DND-41 (cell line): ENCODE measurements around the gene PPP1R16B.

Experiments
- ATAC-seq: fragments of 200-7000 bp; cut with Tn5 transposase; 3 replicates; pipeline ENCODE4 v1.9.1; 2021; ENCODE audit warnings: low read depth; ENCODE audit not compliant: insufficient read depth
- DNase-seq: peaks from one replicate; pipeline ENCODE4 v3.0.0-alpha.2; 2020
- H2AFZ ChIP-seq: 2 replicates; pipeline ENCODE4 v1.6.0; 2012; ENCODE audit warnings: low read depth, low read length
- H3K27ac ChIP-seq: 2 replicates; pipeline ENCODE4 v1.5.1; 2012; ENCODE audit warnings: low read length, inconsistent platforms
- H3K27me3 ChIP-seq: fragments of 200-600 bp; sonication (generic); 2 replicates; pipeline ENCODE4 v1.6.0; 2012; ENCODE audit warnings: low read length, mild to moderate bottlenecking, inconsistent platforms; ENCODE audit not compliant: insufficient read depth, poor library complexity
- H3K36me3 ChIP-seq: 2 replicates; pipeline ENCODE4 v1.5.1; 2012; ENCODE audit warnings: low read length, inconsistent platforms; ENCODE audit not compliant: insufficient read depth
- H3K4me1 ChIP-seq: 2 replicates; pipeline ENCODE4 v1.5.1; 2012; ENCODE audit warnings: mild to moderate bottlenecking, low read length; ENCODE audit not compliant: insufficient read depth
- H3K4me2 ChIP-seq: 2 replicates; pipeline ENCODE4 v1.6.0; 2012; ENCODE audit warnings: mild to moderate bottlenecking, moderate library complexity, low read length, inconsistent platforms; ENCODE audit not compliant: insufficient read depth
- H3K4me3 ChIP-seq, 2 experiments: fragments of 200-600 bp in 1 of 2; shearing (Covaris generic) in 1 of 2; 2 replicates each; pipeline ENCODE4 v1.5.1; 2012 to 2016; ENCODE audit warnings: inconsistent platforms in 2 of 2, low read length in 2 of 2, mild to moderate bottlenecking in 2 of 2, low read depth in 1 of 2, moderate library complexity in 1 of 2
- H3K79me2 ChIP-seq: 2 replicates; pipeline ENCODE4 v1.6.0; 2012; ENCODE audit warnings: low read length, inconsistent platforms; ENCODE audit not compliant: insufficient read depth
- H3K9ac ChIP-seq: 2 replicates; pipeline ENCODE4 v1.6.0; 2012; ENCODE audit warnings: low read depth, mild to moderate bottlenecking, inconsistent platforms, low read length, moderate library complexity
- H3K9me3 ChIP-seq: 2 replicates; pipeline ENCODE4 v1.5.1; 2012; ENCODE audit warnings: low read length, moderate library complexity, mild to moderate bottlenecking, inconsistent platforms; ENCODE audit not compliant: insufficient read depth, severe bottlenecking
- H4K20me1 ChIP-seq: 2 replicates; pipeline ENCODE4 v1.6.0; 2012; ENCODE audit warnings: low read length; ENCODE audit not compliant: insufficient read depth
- EZH2 ChIP-seq: IDR thresholded peaks from 3 replicates; pipeline ENCODE4 v1.6.1; 2012; ENCODE audit warnings: borderline replicate concordance, low read depth, mild to moderate bottlenecking, moderate library complexity, low read length, inconsistent platforms; ENCODE audit not compliant: severe bottlenecking
- TF ChIP-seq, protein P1 (sequence below): IDR thresholded peaks from 2 replicates; pipeline ENCODE4 v1.5.1; 2012; ENCODE audit warnings: borderline replicate concordance, low read length, moderate library complexity, mild to moderate bottlenecking; ENCODE audit not compliant: poor library complexity, severe bottlenecking; ENCODE audit errors: extremely low read depth

The PPP1R16B gene

DNA sequence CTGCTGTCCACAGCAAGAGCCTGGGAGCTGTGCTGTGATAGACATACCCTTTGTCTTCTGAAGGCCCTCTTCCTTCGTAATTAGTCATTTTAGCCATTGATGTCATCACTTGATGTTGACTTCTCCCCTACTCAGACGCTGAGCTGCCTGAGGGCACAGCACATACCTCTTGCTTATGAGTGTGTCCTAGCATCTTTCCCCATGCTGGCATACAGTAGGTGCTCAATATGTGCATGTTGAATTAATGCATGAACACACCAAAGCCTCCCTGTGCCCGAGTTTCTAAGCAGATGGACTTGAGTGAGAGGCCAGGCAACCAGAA, 85.0 kb downstream of the PPP1R16B start:
- TF ChIP-seq EZH2: no peak
- TF ChIP-seq, protein P1, sequence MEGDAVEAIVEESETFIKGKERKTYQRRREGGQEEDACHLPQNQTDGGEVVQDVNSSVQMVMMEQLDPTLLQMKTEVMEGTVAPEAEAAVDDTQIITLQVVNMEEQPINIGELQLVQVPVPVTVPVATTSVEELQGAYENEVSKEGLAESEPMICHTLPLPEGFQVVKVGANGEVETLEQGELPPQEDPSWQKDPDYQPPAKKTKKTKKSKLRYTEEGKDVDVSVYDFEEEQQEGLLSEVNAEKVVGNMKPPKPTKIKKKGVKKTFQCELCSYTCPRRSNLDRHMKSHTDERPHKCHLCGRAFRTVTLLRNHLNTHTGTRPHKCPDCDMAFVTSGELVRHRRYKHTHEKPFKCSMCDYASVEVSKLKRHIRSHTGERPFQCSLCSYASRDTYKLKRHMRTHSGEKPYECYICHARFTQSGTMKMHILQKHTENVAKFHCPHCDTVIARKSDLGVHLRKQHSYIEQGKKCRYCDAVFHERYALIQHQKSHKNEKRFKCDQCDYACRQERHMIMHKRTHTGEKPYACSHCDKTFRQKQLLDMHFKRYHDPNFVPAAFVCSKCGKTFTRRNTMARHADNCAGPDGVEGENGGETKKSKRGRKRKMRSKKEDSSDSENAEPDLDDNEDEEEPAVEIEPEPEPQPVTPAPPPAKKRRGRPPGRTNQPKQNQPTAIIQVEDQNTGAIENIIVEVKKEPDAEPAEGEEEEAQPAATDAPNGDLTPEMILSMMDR: no peak
- Histone ChIP-seq H3K4me3 (no peak overlapping the region), H3K36me3 (no peaks in the 10 kb centered on the region), H3K27ac (no peak overlapping the region), H3K79me2 (no peaks in the 10 kb centered on the region), H3K9ac (no peak overlapping the region), H3K9me3 (no peaks in the 10 kb centered on the region), H3K4me2 (no peak overlapping the region), H3K27me3 (no peaks in the 10 kb centered on the region), H2AFZ (no peak overlapping the region), H4K20me1 (peaks cover 4% of the 10 kb centered on the region; the same call in 1 of the 2 replicates), H3K4me1 (peaks cover 8% of the 10 kb centered on the region)
- DNase-seq: no peak
- ATAC-seq: no peak

DNA sequence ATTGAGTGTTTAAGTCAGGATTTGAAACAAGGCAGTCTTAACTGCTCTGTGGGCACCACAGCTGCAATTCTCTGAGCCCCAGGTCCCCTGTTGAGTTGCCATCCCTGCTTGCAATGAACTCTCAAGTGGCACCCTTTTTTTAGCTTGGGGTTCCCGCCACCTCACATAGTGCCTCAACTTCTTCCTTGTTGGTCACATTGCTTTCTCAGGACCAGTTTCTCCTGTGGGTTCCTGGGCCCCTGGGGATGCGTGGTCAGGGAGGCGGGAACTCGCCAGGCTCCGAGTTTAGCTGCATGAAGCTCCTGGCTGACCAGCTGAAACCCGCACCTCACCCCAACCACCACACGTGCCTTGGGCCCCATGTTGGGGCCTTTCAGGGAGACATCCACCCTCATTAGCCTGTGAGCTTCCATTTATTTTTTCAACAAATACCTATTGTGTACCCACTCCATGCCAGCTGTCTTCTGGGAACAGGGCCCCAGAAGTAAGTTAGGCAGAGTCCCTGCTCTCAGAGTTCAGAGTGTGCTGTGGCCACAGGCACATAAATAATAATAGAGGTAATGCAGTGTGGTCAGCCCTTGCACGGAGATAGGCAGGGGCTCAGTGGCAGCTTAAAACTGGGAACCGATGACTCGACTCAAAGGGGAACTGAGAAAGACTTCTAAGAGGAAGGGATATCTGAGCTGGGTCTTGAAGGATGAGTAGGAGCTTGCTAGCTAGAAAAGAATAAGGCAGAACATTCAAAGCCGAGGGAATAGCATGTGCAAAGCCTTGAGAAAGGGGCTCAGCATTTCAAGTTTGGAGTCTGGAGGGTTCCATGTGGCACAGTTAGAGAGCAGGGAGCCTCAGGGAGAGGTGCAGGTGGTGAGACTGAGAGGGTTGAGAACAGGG, 86.8 kb downstream of the PPP1R16B start:
- Histone ChIP-seq H3K27me3 (no peaks in the 10 kb centered on the region), H3K4me3 (no peak overlapping the region), H3K4me1 (peaks cover 8% of the 10 kb centered on the region), H2AFZ (no peak overlapping the region), H3K27ac (no peak overlapping the region), H3K79me2 (no peaks in the 10 kb centered on the region), H4K20me1 (peaks cover 4% of the 10 kb centered on the region; the same call in 1 of the 2 replicates), H3K36me3 (no peaks in the 10 kb centered on the region), H3K9me3 (no peaks in the 10 kb centered on the region), H3K4me2 (no peak overlapping the region), H3K9ac (no peak overlapping the region)
- DNase-seq (no peak), ATAC-seq (no peak)
- no peak for TF ChIP-seq EZH2
- TF ChIP-seq, protein P1: no peak

DNA sequence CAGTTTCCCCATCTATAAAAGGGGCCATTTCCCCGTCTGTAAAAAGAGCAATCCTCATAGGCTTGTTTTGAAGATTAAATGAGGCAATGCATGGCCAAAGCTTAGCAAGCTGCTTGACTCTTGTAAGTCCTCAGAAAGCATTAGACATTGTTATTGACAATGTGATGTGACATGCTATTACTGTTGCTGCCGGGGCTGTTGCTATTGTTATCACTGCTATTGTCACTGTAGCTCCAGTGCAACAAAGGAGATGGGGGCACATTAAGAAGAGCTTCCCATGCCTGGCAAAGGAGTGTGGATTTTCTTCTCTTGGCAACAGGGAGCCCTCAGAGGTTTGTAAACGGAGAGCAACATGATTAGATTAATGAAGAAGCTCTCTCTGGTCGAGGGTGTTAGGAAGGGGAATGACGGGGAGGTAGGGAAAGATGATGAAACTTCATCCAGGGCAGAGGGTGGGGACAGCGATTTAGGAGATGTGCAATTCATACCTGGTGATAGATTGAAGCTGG, 87.6 kb downstream of the PPP1R16B start:
- no peak overlapping the region for H2AFZ ChIP-seq

More for the DNA sequence above, 87.6 kb downstream of the PPP1R16B start:
- no peaks in the 10 kb centered on the region for H3K27me3 ChIP-seq
- no peaks in the 10 kb centered on the region for H3K9me3 ChIP-seq
- no peaks in the 10 kb centered on the region for H3K79me2 ChIP-seq
- H3K4me2 ChIP-seq: no peak overlapping the region
- DNase-seq: no peak
- H3K36me3 ChIP-seq: no peaks in the 10 kb centered on the region
- H3K4me3 ChIP-seq: no peak overlapping the region
- H3K27ac ChIP-seq: no peak overlapping the region
- H4K20me1 ChIP-seq: peaks cover 4% of the 10 kb centered on the region; the same call in 1 of the 2 replicates
- TF ChIP-seq, protein P1: no peak
- no peak for TF ChIP-seq EZH2
- peaks cover 8% of the 10 kb centered on the region for H3K4me1 ChIP-seq
- H3K9ac ChIP-seq: no peak overlapping the region
- ATAC-seq: no peak
